Embryonic facial prominence (tissue), 1 donor: ENCODE results near the gene CD79A.

Experiments
- DNase-seq: peaks from one replicate; pipeline ENCODE4 v3.0.0-alpha.2; 2016; ENCODE audit errors: extremely low spot score

Gene CD79A

DNA sequence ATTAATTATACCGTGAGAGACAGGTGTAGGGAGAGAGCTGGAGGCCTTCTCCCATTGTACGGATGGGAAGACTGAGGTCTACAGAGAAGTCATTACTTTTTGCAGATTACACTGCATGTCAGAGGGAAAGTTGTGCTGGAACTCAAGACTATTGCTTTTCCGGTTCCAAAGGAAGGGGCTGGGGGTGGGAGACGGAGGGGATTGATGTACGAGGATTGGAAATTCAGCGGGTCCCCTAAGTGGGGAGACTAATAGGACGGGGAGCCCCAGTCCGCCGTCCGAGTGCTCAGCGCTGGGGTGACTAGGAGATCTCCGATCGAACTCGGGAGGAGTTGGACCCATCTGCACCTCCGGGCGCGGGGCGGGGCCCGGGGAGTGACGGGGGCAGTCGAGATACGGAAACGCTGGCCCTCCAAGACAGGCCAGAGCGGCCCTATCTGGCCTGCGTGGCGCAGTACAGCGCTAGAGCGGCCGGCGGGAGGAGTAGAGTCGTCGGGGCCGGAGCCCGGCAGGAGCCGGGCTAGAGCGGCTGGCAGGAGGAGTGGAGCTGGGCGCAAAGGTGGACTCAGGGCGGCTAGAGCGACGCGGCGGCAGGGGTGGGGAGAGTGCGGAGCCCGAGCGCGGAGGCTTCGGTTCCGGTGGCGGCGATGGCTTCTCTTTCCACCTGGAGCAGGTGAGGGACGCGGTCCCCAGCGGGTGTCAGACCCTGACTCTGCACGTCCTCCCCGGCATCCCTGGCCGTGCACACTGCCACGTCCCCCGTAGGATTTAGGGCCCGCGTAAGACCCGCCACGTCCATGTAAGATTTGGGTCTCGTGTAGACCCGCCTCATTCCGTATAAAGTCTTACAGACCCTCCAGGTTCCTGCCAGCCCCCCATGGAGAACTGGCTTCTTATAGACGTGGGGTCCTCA is 7.0 kb downstream of the CD79A start:
- peak; percentile 91 for DNase-seq

DNA sequence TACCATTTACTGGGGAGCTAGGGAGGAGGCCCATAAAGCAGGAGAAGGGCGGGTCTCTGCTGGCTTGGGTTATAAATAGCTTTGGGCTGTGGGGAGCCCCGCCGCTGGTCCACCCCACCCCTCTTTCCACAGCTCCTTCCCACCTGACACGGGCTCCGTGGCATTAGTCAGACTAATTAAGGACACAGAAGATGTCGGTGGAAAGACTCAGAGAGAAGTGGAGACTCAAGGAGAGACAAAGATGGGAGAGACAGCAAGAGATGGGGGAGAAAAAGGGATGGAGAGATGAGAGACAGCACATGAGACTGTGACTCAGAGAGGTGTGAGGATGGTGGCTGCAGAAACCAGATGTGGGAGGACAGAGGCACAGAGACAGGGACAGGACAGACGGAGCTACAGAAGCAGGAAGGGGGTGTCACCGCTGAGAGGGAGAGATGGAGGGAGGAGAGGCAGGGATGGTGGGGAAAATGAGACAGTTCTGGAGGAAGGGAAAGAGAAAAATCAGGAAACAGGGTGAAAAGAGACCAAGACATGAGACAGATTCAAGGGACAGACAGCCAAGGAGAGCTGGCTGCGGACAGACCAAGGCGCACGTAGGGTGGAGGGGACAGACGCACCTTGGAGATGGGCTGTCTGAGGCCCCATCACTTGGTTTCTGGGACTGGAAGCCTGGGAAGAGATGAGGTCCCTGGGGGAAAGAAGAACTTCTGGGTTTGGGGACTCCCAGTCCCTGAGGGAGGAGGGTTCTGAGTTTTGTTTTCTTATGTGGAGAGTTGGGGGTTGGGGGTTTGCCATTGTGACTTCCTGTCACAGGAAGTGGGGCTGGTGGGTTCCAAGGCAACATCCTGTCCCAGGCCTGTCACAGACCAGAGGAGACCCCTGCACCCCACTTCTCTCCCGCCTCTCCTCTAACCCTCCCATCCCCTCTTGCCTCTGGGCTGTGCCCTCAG is 10.0 kb downstream of the CD79A start:
- no peak for DNase-seq

DNA sequence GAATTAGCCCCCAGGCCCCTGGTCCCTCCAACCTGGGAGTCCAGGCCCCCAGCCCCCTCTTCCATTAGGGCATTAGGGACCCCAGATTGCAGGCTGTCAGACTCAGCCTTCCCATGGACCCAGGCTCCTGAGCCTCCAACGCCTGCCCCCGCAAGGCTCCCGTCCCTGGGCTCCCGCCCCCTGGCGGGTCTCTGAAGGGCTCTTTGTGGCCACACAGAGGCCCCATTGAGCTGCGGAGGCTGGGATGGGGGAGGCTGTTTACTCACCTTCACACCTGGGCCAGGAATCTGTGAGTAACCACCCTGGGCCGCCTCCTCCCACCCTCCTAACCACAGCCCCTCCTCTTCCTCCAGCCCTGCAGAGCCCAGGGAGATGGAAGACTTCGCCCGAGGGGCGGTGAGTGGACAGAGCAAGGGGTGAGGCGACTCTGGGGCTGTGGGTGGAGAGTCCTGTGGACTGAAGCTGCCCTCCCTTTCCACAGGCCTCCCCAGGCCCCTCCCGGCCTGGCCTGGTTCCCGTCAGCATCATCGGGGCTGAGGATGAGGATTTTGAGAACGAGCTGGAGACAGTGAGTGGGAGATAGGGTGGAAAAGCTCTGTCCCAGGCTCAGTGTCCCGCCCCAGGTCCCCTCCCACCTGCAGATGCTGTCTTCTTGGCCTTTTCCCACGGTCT is 10.8 kb downstream of the CD79A start:
- DNase-seq, result no peak

DNA sequence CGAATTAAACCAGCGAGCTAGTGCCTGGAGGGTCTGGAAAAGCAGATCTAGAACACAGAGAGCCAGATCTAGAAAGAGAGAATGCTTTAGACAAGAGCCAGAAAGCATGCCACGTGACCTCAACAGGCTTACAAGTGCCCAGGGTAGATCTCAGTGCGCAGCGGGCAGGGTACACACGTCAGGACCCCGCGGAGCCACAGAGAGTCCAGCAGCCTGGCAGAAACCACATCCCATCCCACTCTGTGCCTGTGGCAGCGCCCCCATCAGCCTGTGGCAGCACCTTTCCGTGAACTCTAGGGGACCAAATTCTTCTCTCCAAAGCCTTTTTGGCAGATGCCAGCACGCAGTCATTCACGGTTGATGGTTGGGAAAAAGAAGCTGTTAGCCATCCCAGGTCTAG is 11.8 kb downstream of the CD79A start:
- no peak for DNase-seq

DNA sequence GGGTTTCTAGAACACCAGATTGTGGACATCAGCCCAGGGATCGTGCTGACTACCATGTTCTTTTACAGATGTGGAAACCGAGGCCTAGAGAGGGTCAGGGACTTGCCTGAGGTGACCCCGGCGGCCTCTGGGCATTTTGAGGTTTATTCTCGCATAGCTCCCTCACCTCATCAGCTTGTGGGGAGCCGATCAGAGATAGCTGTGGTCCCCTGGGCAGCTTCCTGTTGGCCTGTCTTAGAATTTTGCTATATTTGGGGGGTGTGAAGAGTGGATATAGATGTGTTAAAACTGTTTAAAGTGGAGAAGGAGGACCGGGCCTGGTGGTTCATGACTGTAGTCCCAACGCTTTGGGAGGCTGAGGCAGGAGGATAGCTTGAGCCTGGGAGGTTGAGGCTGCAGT is 12.8 kb downstream of the CD79A start:
- DNase-seq, result no peak

DNA sequence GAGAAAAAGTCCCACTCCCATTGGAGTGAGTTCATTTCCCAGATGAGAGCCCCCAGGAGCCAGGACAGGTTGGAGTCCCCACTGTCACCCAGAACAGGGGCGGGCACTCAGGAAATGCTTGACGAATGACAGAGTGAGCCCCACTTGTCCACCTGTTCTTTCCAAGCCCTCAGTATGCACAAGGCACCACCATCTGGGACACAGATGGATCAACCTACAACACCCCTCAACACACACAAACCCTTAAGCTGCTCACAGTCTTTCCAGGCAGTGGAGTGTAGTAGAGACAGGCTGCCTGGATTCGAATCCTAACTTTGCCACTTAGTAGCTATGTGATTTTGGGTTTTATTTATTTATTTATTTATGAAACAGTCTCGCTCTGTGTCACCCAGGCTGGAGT is 13.9 kb downstream of the CD79A start:
- no peak for DNase-seq

DNA sequence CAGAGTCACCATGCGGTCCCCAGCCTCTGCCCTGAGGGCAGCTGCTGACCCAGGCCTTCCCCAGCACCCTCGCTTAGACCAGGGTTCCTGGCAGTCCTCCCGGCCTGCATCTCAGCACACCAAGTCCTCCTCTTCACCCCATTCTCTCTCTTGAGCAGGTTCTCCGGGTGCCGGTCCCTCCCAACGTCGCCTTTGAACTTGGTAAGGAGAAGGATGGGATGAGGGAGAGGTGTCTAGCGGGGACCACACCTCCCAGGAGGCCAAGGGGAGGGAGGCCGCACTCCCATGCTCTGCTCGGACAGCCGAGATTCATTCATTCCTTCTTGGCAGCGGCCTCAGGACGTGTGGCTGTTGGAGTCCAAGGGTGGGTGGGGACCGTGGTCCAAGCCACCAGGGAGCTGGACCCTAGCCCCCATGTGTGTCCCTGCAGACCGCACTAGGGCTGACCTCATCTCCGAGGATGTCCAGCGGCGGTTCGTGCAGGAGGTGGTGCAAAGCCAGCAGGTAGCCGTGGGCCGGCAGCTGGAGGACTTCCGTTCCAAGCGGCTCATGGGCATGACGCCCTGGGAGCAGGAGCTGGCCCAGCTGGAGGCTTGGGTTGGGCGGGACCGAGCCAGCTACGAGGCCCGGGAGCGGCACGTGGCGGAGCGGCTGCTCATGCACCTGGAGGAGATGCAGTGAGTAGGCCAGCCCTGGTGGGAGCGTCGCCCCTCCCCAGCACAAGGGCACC is 15.3 kb downstream of the CD79A start:
- DNase-seq, result no peak

DNA sequence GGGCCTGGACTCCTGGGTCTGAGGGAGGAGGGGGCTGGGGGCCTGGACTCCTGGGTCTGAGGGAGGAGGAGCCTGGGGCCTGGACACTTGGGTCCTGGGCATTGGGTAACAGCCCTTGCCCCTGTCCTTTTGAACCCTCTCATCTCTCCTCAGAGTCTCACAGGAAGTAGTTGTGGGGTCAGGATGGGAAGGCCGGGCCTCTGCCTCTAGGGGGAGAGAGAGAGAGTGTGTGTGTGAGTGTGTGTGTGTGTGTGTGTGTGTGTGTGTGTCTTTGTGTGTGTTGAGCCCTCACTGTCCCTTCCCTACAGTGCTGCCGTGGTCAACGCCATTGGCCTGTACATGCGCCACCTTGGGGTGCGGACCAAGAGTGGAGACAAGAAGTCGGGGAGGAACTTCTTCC is 16.8 kb downstream of the CD79A start:
- no peak for DNase-seq

DNA sequence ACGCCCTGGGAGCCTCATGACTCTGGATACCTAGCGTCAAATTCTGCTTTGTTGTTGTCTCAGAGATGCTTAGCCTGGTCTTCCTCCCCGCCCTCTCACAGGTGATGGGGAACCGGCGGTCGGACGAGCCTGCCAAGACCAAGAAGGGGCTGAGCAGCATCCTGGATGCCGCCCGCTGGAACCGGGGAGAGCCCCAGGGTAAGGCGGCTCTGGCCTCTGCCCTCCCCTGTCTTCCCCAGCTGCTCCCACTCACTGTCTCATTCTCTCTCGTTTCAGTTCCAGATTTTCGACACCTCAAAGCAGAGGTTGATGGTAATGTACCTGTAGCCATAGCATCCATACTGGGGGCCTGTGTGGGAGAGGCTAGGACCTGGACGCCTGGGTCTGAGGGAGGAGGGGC is 17.3 kb downstream of the CD79A start:
- DNase-seq, result no peak

DNA sequence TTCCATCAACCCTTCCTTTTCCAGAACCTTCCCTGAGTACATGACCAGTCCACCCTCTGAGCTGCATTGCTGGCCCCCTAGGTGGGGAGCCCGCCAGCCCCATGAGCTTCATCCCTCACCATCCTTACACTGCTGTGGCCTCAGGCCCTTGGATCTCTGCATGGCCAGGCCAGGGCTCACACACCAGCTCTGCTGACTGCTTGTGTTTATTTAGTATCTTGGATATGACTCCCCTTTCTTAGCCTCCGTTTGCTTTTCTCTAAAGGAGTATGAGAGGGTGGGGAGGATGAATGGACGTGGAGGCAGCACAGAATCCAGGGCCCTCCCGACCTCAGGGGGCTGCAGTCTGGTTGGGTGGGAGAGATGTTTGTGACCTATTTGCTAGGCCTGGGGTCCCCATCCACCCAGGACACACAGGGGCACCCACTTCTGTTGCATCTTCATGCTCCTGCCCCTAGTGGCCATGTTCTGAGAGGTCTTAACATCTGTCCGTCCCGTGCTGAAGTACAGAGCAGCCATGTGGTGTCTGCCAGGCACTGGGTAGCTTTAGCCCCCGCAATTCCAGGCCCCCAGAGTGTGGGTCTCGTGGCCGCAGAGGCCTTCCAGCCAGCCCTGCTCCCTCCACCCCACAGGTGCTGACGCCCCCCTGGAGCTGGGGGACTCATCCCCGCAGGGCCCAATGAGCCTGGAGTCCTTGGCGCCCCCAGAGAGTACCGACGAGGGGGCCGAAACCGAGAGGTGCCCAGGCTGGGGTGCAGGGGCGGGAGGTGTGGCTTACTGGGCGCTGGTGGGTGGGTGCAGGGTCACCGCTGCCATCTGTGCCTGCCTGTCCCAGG is 18.9 kb downstream of the CD79A start:
- DNase-seq, result no peak

DNA sequence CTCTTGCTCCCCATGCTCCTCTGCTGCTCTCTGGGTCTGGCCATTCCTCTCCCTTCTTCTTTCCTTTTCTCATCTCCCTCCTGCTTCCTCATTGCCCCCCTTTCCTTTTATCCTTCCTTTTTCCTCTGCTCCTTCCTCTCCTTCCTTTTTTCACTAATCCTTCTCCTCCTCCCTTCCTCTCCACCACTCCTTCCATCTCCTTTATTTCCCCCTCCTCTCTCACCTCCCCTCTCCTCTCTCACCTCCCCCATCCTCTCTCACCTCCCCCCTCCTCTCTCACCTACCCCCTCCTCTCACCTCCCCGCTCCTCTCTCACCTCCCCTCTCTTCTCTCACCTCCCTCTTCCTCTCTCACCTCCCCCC is 19.5 kb downstream of the CD79A start:
- no peak for DNase-seq

DNA sequence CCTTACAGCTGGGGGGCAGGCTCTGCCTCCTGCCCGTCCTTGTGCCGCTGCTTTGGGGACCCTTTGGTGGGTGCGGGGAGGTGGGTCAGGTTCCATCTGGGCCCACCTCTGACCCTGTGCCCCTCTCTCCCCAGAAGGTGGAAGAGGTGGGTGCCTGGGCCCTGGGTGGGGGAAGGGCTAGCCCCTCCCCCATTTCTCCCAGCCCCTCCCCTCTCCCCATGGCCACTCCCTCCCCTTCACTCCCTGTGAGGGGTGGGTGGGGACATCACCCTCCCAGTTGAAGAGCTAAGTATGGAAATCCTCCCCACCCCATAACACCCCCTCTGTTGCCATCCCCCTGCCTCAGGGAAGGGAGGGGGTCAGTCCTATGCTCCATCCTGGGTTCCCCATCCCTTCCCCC is 20.1 kb downstream of the CD79A start:
- no peak for DNase-seq

DNA sequence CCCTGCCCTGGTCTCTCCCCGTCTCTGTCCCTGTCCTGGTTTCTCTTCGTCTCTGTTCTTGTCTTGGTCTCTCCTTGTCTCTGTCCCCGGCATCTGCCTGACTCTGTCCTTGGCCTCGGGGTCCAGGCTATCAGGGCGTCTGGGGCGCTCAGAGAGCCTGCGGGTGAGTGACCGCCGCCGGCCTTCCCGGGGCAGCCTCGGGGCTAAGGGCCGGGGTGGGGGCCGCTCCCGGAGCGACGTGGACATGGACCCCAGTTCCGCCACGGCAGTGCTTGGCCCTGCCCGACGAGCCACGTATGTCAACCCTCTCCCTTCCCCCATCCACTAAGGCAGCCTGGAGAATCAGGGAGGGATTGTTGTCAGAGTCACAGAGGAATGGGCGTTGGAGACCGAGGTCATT is 20.7 kb downstream of the CD79A start:
- DNase-seq, result no peak

DNA sequence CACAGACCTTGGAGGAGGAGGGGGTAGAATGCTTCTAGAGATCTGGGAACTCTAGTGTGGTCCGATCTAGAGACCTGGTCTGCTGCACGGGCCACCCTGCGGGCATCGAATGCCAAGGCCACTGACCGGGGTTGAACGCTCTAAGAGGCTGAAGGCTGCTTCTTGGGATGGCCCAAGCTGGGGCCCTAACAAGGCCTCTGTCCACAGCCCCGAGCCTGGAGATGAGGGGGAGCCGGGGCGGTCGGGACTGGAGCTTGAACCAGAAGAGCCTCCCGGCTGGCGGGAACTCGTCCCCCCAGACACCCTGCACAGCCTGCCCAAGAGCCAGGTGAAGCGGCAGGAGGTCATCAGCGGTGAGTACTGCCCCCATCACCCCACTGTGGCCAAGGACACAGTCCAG is 21.2 kb downstream of the CD79A start:
- DNase-seq, result no peak

DNA sequence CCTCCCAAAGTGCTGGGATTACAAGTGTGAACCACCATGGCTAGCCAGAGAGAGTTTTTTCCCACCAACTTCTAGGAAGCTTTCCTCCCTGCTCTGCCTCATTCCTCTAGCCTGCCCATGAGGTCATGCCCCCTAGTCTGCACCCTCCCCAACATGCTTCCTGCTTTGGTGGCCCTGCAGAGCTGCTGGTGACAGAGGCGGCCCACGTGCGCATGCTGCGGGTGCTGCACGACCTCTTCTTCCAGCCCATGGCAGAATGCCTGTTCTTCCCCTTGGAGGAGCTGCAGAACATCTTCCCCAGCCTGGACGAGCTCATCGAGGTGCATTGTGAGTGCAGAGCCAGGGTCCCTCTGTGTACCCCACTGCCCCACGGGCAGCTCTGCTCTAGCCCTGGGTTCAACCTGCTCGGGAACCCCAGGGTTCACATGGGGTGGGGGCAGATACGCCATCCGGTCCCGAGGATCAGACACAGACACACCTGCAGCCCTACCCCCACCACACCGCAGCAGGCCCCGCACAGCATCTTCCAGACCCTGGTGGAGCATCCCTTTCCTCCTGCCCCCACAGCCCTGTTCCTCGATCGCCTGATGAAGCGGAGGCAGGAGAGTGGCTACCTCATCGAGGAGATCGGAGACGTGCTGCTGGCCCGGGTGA is 24.8 kb downstream of the CD79A start:
- no peak for DNase-seq

DNA sequence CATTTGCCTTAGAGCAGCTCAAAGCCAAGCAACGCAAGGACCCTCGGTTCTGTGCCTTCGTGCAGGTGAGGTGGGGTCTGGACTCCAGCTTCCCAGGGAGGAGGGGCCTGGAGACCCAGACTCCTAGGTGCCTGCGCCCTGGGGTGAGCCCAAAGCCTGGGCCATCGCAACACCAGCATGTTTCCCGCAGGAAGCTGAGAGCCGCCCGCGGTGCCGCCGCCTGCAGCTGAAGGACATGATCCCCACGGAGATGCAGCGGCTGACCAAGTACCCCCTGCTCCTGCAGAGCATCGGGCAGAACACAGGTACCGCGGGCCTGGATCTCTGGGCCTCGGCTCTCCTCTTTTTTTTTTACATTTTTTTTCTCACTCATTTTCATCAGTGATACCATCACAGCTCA is 25.5 kb downstream of the CD79A start:
- DNase-seq, result no peak

DNA sequence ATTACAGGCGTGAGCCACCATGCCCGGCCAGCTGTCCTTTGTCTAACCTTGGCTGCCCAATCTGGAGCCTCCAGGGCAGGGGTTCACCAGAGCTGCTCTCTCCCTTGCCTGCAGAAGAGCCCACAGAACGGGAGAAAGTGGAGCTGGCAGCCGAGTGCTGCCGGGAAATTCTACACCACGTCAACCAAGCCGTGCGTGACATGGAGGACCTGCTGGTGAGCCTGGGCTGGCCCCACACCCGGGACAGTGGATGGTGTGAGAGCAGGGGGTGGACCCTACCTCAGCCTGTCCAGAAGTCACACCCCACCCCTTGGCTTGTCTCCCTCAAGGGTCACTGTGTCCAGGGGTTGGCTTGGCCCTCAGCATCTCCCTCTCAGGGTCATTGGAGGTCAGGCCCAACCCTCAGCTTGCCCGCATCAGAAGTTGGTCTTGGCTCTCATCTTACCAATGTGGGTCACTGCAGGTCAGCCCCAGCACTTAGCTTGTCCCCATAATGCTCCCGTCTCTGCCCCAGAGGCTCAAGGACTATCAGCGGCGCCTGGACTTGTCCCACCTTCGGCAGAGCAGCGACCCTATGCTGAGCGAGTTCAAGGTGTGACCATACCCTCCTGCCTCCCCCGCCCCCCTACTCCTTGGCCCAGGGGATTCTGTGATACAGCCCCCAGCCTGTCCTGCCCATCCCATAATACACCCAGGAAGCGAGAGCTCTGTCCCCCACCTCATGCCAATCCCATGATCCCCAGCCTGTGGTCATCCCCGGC is 26.3 kb downstream of the CD79A start:
- DNase-seq, result no peak

DNA sequence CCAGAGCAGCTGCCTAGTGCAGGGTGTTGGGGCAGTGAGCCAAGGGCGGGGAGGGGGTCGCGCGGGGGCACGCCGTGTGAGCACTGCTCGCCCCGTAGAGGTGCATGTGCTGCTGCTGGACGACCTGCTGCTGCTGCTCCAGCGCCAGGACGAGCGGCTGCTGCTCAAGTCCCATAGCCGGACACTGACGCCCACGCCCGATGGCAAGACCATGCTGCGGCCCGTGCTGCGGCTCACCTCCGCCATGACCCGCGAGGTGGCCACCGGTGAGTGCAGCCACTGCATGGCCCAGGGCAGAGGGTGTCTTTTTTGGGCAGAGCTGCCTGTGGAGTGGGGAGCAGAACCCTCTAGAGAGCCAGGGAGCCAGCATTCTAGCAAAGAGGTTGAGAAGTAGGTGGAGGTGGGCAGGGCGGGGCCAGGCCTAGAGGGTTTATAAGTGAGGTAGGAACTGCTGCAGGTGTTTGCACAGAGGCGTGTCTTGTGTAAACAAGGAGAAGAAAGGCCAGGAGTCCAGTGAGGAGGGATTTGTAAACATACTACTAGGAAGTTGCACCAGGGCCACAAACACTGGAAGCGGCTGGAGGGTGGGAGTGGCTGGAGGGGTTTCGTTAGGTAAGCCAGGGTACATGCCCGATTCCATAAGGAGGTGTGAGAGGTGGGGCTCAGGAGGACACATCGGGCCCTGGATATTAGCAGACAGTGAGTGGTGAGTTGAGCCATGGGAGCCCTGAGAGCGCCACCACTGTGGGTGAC is 27.2 kb downstream of the CD79A start:
- DNase-seq, result no peak
